OCI-LY1 (cell line): ENCODE measurements around the gene ALOX15B.

Experiments
- H2AFZ ChIP-seq: fragments of 200-600 bp; sonication (generic), shearing (Covaris generic); 2 replicates; pipeline ENCODE4 v1.6.0; 2014; ENCODE audit warnings: antibody characterized with exemption, mild to moderate bottlenecking, low read length
- H3F3A ChIP-seq: fragments of 200-600 bp; sonication (generic), shearing (Covaris generic); 2 replicates; pipeline ENCODE4 v1.6.0; 2014; ENCODE audit warnings: mild to moderate bottlenecking, antibody characterized with exemption, low read length, moderate library complexity; ENCODE audit not compliant: insufficient read depth
- H3K27ac ChIP-seq: fragments of 200-600 bp; sonication (generic); 2 replicates; pipeline ENCODE4 v1.5.1; 2014; ENCODE audit warnings: low read length, mixed run types, mild to moderate bottlenecking, low read depth; ENCODE audit not compliant: poor library complexity, severe bottlenecking
- H3K27me3 ChIP-seq: fragments of 200-600 bp; sonication (generic); 2 replicates; pipeline ENCODE4 v1.6.0; 2014; ENCODE audit warnings: antibody characterized with exemption, mild to moderate bottlenecking, low read length, moderate library complexity; ENCODE audit not compliant: insufficient read depth
- H3K36me3 ChIP-seq: fragments of 200-600 bp; sonication (generic); 2 replicates; pipeline ENCODE4 v1.6.1; 2014; ENCODE audit warnings: mild to moderate bottlenecking, antibody characterized with exemption, low read length, moderate library complexity, mixed read lengths; ENCODE audit not compliant: insufficient read depth
- H3K4me1 ChIP-seq: fragments of 200-600 bp; sonication (generic); 2 replicates; pipeline ENCODE4 v1.5.1; 2014; ENCODE audit warnings: mild to moderate bottlenecking, low read length, moderate library complexity; ENCODE audit not compliant: insufficient read depth, severe bottlenecking
- H3K4me2 ChIP-seq: fragments of 200-600 bp; sonication (generic), shearing (Covaris generic); 2 replicates; pipeline ENCODE4 v1.6.1; 2014; ENCODE audit warnings: low read length
- H3K4me3 ChIP-seq: fragments of 200-600 bp; sonication (generic); 2 replicates; pipeline ENCODE4 v1.5.1; 2014; ENCODE audit warnings: low read length, low read depth, mild to moderate bottlenecking, mixed read lengths; ENCODE audit not compliant: poor library complexity, severe bottlenecking
- H3K79me2 ChIP-seq: fragments of 200-600 bp; shearing (Covaris generic); 2 replicates; pipeline ENCODE4 v1.6.1; 2016; ENCODE audit warnings: mixed run types, low read length, mixed read lengths; ENCODE audit not compliant: insufficient read depth
- H3K9ac ChIP-seq: fragments of 200-600 bp; sonication (generic), shearing (Covaris generic); 2 replicates; pipeline ENCODE4 v1.6.1; 2014; ENCODE audit warnings: mild to moderate bottlenecking, low read length, mixed read lengths
- H3K9me2 ChIP-seq: fragments of 200-600 bp; sonication (generic), shearing (Covaris generic); 2 replicates; pipeline ENCODE4 v1.6.1; 2014; ENCODE audit warnings: low read depth, mild to moderate bottlenecking, low read length, mixed read lengths
- H3K9me3 ChIP-seq: fragments of 200-600 bp; shearing (Covaris generic); 2 replicates; pipeline ENCODE4 v1.6.1; 2014; ENCODE audit warnings: low read length, mixed read lengths
- H4K20me1 ChIP-seq: fragments of 200-600 bp; sonication (generic), shearing (Covaris generic); 2 replicates; pipeline ENCODE4 v1.6.0; 2016; ENCODE audit warnings: mild to moderate bottlenecking, low read length; ENCODE audit not compliant: insufficient read depth
- EZH2 ChIP-seq: fragments of 200-600 bp; sonication (generic), shearing (Covaris generic); IDR thresholded peaks from 2 replicates; pipeline ENCODE4 v1.8.0; 2017; ENCODE audit warnings: borderline replicate concordance, mixed run types, mild to moderate bottlenecking, antibody characterized with exemption, low read length, moderate library complexity, mixed read lengths
- TF ChIP-seq, protein P1 (sequence below): fragments of 200-600 bp; sonication (generic), shearing (Covaris generic); IDR thresholded peaks from 2 replicates; pipeline ENCODE4 v1.5.1; 2017; ENCODE audit warnings: mild to moderate bottlenecking, antibody characterized with exemption, low read length, moderate library complexity, mixed read lengths

Gene ALOX15B

GRCh38 chr17:8062435-8062806 is 23.6 kb downstream of the ALOX15B start:
- Histone ChIP-seq H3K79me2 (no peaks in the 10 kb centered on the region), H4K20me1 (no peaks in the 10 kb centered on the region), H3K4me1 (peaks cover 6% of the 10 kb centered on the region), H3K9ac (no peak overlapping the region), H3K4me3 (no peak overlapping the region), H3K27me3 (no peaks in the 10 kb centered on the region), H3K9me2 (no peaks in the 10 kb centered on the region), H2AFZ (no peak overlapping the region), H3K27ac (no peak overlapping the region), H3F3A (no peaks in the 10 kb centered on the region), H3K36me3 (no peaks in the 10 kb centered on the region), H3K4me2 (no peak overlapping the region), H3K9me3 (no peaks in the 10 kb centered on the region)
- TF ChIP-seq EZH2 = no peak
- TF ChIP-seq, protein P1, sequence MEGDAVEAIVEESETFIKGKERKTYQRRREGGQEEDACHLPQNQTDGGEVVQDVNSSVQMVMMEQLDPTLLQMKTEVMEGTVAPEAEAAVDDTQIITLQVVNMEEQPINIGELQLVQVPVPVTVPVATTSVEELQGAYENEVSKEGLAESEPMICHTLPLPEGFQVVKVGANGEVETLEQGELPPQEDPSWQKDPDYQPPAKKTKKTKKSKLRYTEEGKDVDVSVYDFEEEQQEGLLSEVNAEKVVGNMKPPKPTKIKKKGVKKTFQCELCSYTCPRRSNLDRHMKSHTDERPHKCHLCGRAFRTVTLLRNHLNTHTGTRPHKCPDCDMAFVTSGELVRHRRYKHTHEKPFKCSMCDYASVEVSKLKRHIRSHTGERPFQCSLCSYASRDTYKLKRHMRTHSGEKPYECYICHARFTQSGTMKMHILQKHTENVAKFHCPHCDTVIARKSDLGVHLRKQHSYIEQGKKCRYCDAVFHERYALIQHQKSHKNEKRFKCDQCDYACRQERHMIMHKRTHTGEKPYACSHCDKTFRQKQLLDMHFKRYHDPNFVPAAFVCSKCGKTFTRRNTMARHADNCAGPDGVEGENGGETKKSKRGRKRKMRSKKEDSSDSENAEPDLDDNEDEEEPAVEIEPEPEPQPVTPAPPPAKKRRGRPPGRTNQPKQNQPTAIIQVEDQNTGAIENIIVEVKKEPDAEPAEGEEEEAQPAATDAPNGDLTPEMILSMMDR = no peak

GRCh38 chr17:8062807-8063483 is 24.1 kb downstream of the ALOX15B start:
- no peak for TF ChIP-seq EZH2
- TF ChIP-seq, protein P1 = no peak
- H3K9me2 ChIP-seq = no peaks in the 10 kb centered on the region
- H3F3A ChIP-seq = no peaks in the 10 kb centered on the region
- H3K79me2 ChIP-seq = no peaks in the 10 kb centered on the region
- no peak overlapping the region for H2AFZ ChIP-seq
- H3K36me3 ChIP-seq = no peaks in the 10 kb centered on the region
- H4K20me1 ChIP-seq = no peaks in the 10 kb centered on the region
- peaks cover 1% of the 10 kb centered on the region for H3K4me1 ChIP-seq
- no peak overlapping the region for H3K4me3 ChIP-seq
- H3K4me2 ChIP-seq = no peak overlapping the region
- no peak overlapping the region for H3K9ac ChIP-seq
- no peaks in the 10 kb centered on the region for H3K27me3 ChIP-seq
- no peaks in the 10 kb centered on the region for H3K9me3 ChIP-seq
- no peak overlapping the region for H3K27ac ChIP-seq

DNA sequence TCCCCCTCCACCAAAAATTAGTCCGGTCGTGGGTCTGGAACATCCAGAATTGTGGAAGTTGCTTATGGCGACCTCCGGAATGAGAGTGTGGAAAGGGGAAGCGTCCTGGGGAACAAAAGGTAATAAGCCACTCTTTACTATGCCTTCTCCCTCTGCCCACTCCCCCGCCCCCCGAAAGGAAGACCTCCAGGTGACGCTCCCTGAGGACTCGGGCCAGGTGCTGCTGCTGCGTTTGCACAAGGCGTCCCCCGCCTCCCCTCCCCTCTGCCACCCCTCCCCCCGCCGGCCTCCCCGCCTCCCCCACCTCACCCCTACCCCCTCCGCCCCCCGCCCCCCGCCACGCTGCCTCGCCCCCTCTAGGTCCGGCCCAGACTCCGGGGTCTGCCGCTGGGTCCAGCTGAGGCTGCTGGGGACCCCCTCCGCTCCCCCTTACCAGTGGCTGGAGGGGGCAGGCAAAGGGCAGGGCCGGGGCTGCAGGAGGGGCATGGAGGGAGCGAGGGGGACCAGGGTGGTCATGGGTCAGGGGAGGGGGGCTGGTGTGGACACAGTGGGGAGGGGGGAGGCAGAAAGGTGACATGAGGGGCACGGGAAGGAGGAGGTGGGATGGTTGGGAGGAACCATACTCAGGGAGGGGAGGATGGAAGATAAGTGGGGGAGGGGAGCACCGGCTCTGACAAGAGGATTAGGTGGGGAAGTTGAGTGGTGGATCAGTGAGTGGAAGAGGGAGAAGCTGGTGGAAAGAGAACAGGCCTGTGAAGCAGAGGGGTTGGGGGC is 25.1 kb downstream of the ALOX15B start:
- Histone ChIP-seq H2AFZ (no peak overlapping the region), H3K27ac (no peak overlapping the region), H4K20me1 (no peaks in the 10 kb centered on the region), H3K27me3 (no peaks in the 10 kb centered on the region), H3F3A (no peaks in the 10 kb centered on the region), H3K4me1 (no peaks in the 10 kb centered on the region), H3K9ac (no peak overlapping the region), H3K36me3 (no peaks in the 10 kb centered on the region), H3K79me2 (no peaks in the 10 kb centered on the region), H3K4me3 (no peak overlapping the region), H3K9me2 (no peaks in the 10 kb centered on the region), H3K4me2 (no peak overlapping the region), H3K9me3 (no peaks in the 10 kb centered on the region)
- no peak for TF ChIP-seq EZH2
- TF ChIP-seq, protein P1 = no peak
